Loucy (cell line): Measurements from ENCODE around the gene PDE8B.

Experiments used
- H2AFZ ChIP-seq: fragments of 200-600 bp; sonication (generic); 2 replicates; pipeline ENCODE4 v1.6.0; 2016; ENCODE audit warnings: antibody characterized with exemption, mild to moderate bottlenecking, low read length, moderate library complexity
- H3F3A ChIP-seq: fragments of 200-600 bp; 2 replicates; pipeline ENCODE4 v1.6.0; 2016; ENCODE audit warnings: antibody characterized with exemption, low read depth, mild to moderate bottlenecking
- H3K27me3 ChIP-seq: fragments of 200-600 bp; sonication (generic); 2 replicates; pipeline ENCODE4 v1.6.1; 2014; ENCODE audit warnings: low read length, mild to moderate bottlenecking; ENCODE audit not compliant: insufficient read depth, poor library complexity, severe bottlenecking
- H3K36me3 ChIP-seq: fragments of 200-600 bp; sonication (generic); 2 replicates; pipeline ENCODE4 v1.6.1; 2016; ENCODE audit warnings: low read length; ENCODE audit not compliant: insufficient read depth
- H3K4me1 ChIP-seq: fragments of 200-600 bp; sonication (generic); 2 replicates; pipeline ENCODE4 v1.5.1; 2014; ENCODE audit warnings: low read length, mild to moderate bottlenecking; ENCODE audit not compliant: insufficient read depth, poor library complexity, severe bottlenecking
- H3K4me2 ChIP-seq: fragments of 200-600 bp; sonication (generic); 2 replicates; pipeline ENCODE4 v1.6.0; 2014; ENCODE audit warnings: antibody characterized with exemption, low read length, low read depth, mild to moderate bottlenecking; ENCODE audit not compliant: poor library complexity, severe bottlenecking
- H3K4me3 ChIP-seq: fragments of 200-600 bp; sonication (generic); 2 replicates; pipeline ENCODE4 v1.5.1; 2014; ENCODE audit warnings: low read length, mild to moderate bottlenecking, mixed read lengths; ENCODE audit not compliant: poor library complexity, severe bottlenecking
- H3K79me2 ChIP-seq: fragments of 200-600 bp; sonication (generic); 2 replicates; pipeline ENCODE4 v1.6.1; 2014; ENCODE audit warnings: low read length; ENCODE audit not compliant: insufficient read depth
- H3K9ac ChIP-seq: fragments of 200-600 bp; sonication (generic); 2 replicates; pipeline ENCODE4 v1.6.0; 2014; ENCODE audit warnings: mild to moderate bottlenecking, low read depth, low read length, moderate library complexity; ENCODE audit not compliant: poor library complexity, severe bottlenecking
- H3K9me2 ChIP-seq: fragments of 200-600 bp; sonication (generic); replicated peaks from 2 replicates; pipeline ENCODE4 v1.6.1; 2016; ENCODE audit warnings: low read depth, low read length, mixed read lengths
- H3K9me3 ChIP-seq: fragments of 200-600 bp; sonication (generic); 2 replicates; pipeline ENCODE4 v1.6.1; 2014; ENCODE audit warnings: mild to moderate bottlenecking, antibody characterized with exemption, low read length, low read depth; ENCODE audit not compliant: insufficient read depth
- H4K20me1 ChIP-seq: fragments of 200-600 bp; sonication (generic); 2 replicates; pipeline ENCODE4 v1.6.0; 2014; ENCODE audit warnings: antibody characterized with exemption, low read length, mild to moderate bottlenecking; ENCODE audit not compliant: insufficient read depth, poor library complexity, severe bottlenecking
- EZH2phosphoT487 ChIP-seq: fragments of 200-600 bp; IDR thresholded peaks from 2 replicates; pipeline ENCODE4 v1.6.1; 2018; ENCODE audit warnings: antibody characterized with exemption, mild to moderate bottlenecking, moderate library complexity, borderline replicate concordance
- TF ChIP-seq, protein P1 (sequence below): fragments of 200-600 bp; sonication (generic); conservative IDR thresholded peaks from 2 replicates; pipeline ENCODE4 v1.5.1; 2014; ENCODE audit warnings: mild to moderate bottlenecking, antibody characterized with exemption, low read length

The PDE8B gene

DNA sequence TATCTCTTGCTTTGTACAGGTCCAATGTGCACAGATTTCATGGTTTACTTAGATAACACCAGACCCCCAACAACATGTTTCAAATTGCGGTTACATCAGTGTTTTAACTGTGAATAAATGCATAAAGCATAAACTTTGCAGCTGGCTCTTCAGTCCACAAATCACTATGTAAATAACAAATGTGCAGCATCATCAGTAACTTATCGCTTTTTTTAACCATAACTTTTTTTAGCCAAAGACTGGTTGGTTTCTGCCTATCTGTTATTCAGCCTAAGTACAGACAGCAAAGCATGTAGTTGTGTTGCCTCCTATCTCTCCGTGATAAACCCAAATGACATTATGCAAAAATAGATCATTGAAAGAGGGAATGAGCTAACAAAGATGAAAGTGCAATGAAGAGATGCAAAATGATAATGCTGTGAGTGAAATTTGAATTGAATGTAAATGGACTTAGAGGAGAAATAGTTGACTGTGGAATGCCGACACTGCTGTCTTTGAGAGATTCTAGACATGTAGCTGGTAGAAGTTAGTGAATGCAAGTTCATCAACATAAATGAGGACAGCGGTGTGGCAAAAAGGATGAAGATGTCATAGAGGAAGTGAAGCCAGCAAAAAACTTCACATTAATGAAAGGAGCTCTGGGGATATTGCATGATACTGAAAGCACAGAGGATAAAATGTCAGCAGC lies 108.8 kb downstream of the PDE8B start:
- Histone ChIP-seq H3K4me3 (no peak overlapping the region), H3K36me3 (no peaks in the 10 kb centered on the region), H3K27me3 (no peaks in the 10 kb centered on the region), H3K9ac (no peak overlapping the region), H4K20me1 (no peaks in the 10 kb centered on the region), H3K9me3 (no peaks in the 10 kb centered on the region), H3K4me1 (no peaks in the 10 kb centered on the region), H3F3A (no peaks in the 10 kb centered on the region), H3K79me2 (no peaks in the 10 kb centered on the region), H3K9me2 (no peaks in the 10 kb centered on the region), H2AFZ (no peak overlapping the region), H3K4me2 (no peak overlapping the region)
- TF ChIP-seq, protein P1, sequence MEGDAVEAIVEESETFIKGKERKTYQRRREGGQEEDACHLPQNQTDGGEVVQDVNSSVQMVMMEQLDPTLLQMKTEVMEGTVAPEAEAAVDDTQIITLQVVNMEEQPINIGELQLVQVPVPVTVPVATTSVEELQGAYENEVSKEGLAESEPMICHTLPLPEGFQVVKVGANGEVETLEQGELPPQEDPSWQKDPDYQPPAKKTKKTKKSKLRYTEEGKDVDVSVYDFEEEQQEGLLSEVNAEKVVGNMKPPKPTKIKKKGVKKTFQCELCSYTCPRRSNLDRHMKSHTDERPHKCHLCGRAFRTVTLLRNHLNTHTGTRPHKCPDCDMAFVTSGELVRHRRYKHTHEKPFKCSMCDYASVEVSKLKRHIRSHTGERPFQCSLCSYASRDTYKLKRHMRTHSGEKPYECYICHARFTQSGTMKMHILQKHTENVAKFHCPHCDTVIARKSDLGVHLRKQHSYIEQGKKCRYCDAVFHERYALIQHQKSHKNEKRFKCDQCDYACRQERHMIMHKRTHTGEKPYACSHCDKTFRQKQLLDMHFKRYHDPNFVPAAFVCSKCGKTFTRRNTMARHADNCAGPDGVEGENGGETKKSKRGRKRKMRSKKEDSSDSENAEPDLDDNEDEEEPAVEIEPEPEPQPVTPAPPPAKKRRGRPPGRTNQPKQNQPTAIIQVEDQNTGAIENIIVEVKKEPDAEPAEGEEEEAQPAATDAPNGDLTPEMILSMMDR, result no peak
- no peak for TF ChIP-seq EZH2phosphoT487

DNA sequence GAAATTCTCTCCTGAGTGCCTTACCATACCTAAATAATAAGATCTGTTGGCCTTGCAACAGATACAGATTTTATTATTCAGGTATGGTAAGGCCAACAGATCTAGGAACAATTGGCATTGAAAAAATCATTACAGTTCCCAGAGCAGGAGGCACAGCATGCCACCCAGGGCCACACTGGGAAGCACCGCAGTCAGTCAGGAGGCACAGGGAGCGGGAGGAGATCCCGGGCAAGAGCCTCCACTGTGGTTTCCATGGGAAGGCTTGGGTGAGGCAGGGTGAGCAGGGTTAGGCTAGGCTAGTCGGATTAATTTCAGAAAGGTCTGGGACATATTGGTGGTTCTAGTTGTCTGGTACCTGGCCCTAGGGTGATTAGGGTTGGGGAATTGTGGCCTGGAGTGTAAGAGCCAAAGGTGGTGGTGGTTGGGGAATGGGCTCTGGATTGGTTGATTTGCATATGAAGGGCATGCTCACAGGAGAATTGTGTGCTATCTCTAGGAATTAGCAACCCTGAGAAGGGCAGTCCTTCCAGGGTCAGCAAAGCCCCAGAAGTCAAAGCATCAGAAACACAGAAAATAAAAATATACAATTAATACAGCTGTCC lies 111.4 kb downstream of the PDE8B start:
- Histone ChIP-seq H3K9me3 (no peaks in the 10 kb centered on the region), H3K9ac (no peak overlapping the region), H3K79me2 (no peaks in the 10 kb centered on the region), H3K4me3 (no peak overlapping the region), H3K4me2 (no peak overlapping the region), H3K9me2 (no peaks in the 10 kb centered on the region), H3K36me3 (no peaks in the 10 kb centered on the region), H3F3A (no peaks in the 10 kb centered on the region), H3K4me1 (no peaks in the 10 kb centered on the region), H2AFZ (no peak overlapping the region), H4K20me1 (no peaks in the 10 kb centered on the region), H3K27me3 (no peaks in the 10 kb centered on the region)
- TF ChIP-seq EZH2phosphoT487, result no peak
- TF ChIP-seq, protein P1, result no peak

DNA sequence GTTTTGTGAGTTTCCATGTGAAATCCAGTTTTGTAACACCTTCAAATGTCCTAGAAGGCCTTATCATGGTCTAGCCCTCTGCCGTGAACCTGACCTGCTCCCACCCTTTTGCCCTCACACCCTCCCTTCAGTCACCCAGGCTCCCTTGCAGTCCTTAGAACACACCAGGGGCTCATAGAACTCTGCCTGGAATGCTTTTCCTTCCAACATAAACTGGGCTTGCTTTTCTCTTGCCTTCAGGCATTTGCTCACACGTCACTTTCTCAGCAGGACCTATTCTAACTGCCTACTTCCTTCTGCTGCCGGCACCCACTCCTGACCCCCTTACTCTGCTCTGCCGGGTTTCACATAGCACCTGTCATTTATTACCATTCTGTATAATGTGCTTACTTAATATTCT lies 111.9 kb downstream of the PDE8B start:
- TF ChIP-seq, protein P1, result no peak
- TF ChIP-seq EZH2phosphoT487, result no peak
- H3K27me3 ChIP-seq, result no peaks in the 10 kb centered on the region

More for the DNA sequence above, 111.9 kb downstream of the PDE8B start:
- H3K9me3 ChIP-seq, result no peaks in the 10 kb centered on the region
- no peaks in the 10 kb centered on the region for H3F3A ChIP-seq
- H2AFZ ChIP-seq, result no peak overlapping the region
- H4K20me1 ChIP-seq, result no peaks in the 10 kb centered on the region
- H3K9me2 ChIP-seq, result no peaks in the 10 kb centered on the region
- no peaks in the 10 kb centered on the region for H3K4me1 ChIP-seq
- no peaks in the 10 kb centered on the region for H3K79me2 ChIP-seq
- no peaks in the 10 kb centered on the region for H3K36me3 ChIP-seq
- no peak overlapping the region for H3K9ac ChIP-seq
- H3K4me2 ChIP-seq, result no peak overlapping the region
- H3K4me3 ChIP-seq, result no peak overlapping the region
